ENCODE results near the gene THY1.
A peak's percentile ranks its signal among the peaks of the same experiment; 100 is the strongest.

The THY1 gene

DNA sequence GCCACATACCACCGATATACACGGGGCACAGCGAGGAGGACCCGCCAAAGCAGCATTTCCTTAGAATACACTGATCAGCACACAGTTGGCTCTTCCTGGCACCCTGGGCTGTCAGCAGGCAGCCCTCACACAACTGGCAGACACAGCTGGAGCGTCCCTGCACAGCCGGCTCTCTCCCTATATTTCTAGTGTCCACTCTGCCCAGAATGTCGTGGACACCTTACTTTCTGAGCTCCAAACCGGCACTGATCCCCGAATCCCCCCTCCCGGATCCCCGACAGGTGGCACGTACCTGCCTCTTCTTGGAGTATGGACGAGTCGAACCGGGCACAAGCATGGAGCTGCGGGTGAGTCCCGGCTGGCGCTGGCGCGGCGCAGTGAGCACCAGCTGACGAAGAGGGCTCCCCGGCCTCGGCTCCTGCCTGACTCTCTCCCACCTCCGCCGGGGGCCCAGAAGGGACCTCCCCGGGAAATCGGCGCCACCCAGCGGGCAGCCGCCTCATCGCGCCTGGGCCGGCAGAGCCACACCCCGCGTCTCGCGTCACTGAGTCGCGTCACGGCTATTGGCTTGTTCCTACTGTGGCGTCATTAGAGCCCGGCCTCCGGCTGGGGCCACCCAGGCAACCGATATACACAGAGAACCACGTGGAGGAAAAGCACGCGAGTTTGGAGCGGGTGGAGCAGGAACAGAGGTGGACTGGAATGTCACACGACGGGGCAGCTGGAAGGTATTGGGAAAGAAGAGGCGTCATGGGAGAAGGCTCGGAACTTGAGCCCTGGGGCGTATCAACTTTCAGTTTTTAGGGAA, 41.6 kb downstream of the THY1 start, which contains the start of gene USP2:
TSS of gene USP2 (minus strand) at position 510 of the 808 bp plus-strand sequence. CDS start 8,210 bp downstream, outside the sequence.
- peak; percentile 98 for DNase-seq

- DNase-seq: no peak
Measured at GRCh38 chr11:119380827-119381180, 42.2 kb downstream of the THY1 start.

DNA sequence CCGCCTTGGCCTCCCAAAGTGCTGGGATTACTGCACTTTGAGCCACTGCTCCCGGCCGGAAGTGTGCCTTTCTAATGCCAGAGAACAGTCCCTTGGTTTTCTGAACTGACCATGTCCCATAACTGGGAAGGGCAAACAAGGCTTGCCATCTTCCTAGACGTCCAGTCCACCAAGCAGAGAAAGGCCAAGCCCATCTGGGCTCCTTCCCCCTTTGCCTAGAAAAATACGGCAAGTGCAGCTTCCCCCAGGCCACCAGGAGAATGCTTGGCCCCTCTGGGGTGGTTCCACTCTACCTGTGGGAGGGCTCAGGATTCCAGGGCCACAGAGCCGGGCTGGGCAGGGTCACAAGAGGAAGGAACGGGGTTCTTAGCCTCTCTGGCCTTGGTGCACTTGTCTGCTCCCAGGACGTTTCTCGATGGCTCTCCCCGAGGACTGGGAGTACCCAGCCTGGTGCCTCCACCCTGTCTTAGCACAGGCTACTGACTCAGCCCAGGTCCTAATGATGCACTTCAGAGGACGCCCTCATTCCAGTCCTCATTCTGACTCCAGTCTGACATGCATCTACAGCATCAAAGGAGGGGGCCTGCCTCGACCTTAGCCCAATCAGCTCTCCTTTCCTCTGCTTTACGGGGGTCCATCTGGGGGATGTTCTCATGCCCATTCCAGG, 42.7 kb downstream of the THY1 start:
- no peak for DNase-seq

- DNase-seq: no peak
Measured at GRCh38 chr11:119378851-119379465, 44.0 kb downstream of the THY1 start.

GRCh38 chr11:119377961-119378667, 44.9 kb downstream of the THY1 start:
- no peak for DNase-seq

DNA sequence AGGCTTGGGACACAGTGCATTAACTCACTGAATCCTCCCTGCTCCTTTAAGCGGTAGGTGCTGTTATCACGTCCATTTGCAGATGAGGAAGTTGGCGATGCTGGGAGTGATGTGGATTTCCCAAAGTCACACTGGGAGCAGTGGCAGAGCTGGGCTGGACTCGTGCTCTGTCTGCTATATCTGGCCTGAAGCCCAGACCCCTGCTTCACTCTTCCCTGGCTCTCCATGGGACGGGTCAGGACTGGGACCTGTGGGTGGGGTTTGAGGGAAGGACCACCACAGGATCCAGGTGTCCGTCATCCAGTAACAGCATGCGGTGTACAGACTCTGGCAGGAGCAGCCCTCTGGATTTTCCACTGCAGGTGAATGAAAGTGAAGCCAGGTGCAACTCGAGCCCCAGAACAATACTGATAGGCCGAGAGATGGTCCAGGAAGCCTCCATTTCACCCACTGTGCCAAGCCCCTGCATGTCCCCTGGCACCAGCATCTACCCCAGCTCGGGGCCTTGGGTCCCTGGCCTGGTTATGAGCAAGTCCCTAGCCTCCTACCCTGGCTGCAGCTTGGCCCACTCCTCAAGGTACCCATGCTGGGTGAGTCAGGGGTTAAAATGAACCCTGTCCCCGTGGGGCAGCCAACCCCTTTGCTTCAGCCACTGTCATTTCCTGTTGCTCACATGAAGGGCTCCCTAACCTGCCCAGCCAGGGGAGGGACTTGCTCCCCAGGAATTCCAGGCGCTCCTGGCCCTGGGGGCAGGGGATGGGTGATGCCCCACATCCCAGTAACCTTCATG, 45.7 kb downstream of the THY1 start:
- DNase-seq: no peak

- DNase-seq: no peak
Measured at GRCh38 chr11:119376197-119376847, 46.6 kb downstream of the THY1 start.

DNA sequence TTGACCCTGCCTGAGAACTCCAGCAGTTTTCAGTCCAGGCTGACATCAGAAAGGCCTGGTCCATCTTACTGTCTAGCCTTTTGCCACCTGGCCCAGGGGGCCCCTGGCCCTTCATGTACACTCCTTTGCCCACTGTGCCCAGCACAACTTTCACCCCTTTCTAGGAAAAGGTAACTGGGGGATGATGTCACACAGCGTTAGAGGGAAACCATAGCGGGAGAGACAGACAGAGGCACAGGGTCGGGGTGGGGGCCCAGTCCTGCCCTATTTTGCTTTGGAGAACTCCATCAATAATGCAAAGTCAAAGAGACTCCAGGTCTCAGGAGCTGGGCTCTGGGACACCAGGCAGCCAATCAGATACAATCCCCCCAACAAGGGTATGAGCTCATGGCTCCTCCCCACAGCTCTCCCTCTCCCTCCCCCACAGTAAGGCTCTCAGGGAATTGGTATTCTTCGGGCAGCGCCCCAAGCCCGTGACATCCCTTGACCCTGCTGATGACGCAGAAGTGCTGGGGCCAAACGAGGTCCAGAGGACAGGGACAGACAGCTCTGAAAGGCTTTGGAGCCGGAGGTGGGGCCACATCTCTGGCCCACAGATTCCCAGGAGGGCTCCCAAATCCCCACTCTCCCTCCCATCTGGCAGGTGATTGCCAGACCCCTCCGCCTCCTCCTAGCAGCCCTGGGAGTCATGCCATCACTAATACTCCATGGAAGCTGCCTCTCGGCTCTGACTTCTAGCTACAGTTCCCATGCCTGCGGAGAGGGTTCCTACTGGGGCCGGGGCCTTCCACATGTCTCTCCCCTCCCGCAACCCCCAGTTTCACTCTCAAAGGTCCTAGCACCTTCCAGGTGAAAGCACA, 47.4 kb downstream of the THY1 start:
- DNase-seq: no peak

GRCh38 chr11:119374632-119375336, 48.2 kb downstream of the THY1 start:
- DNase-seq: no peak

GRCh38 chr11:119373921-119374631, 48.9 kb downstream of the THY1 start:
- DNase-seq: peak; percentile 38

GRCh38 chr11:119373059-119373920, 49.7 kb downstream of the THY1 start:
- no peak for DNase-seq

GRCh38 chr11:119372260-119373058, 50.5 kb downstream of the THY1 start:
- no peak for DNase-seq

DNA sequence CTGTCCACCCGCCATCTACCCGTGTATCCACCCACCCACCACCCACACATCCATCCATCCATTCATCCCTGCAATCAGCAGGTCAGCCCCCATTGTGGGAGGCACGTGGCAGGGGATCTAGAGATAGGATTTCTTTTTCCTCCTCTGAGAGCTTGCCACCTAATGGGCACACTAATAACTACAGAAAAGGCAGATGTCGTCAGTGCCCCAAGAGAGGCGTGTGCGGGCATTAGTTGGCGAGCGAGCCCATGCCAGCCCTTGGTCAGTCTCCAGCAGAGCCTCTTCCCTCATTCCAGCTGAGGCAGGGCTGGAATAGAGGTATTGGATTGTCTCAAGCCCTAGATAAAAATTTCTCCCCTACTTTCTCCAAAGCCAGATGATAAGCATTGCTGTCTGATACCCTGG, 51.2 kb downstream of the THY1 start:
- DNase-seq: no peak

GRCh38 chr11:119371067-119371601, 51.8 kb downstream of the THY1 start:
- DNase-seq: no peak

DNA sequence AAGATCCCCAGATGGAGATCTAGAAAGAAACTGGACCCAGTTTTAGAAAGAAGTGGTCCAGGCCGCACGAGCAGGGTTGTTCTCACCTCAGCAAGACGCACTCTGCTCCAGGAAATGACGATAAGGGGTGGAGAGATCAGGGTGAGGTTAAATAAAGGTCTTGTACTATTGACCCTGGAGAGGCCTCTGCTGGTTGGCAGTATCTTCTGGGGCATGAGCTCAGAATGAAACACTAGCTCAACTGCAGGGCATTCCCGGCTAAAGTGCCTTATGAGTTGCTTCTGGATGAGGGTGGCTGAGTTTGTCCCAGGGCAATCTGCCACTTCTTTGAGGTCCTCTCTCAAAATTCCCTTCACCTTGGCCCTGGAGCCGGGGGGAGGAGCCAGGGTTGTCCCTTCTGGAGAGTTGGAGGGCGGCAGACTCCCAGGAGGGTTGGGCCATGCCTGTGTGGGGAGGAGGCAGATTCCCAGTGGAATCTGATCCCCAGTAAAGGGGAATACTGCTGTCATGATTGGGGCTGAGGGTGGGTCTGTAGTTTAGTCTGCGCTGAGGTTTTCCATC, 52.4 kb downstream of the THY1 start:
- no peak for DNase-seq

GRCh38 chr11:119369132-119369925, 53.6 kb downstream of the THY1 start:
- no peak for DNase-seq
